GM18508 (cell line): ENCODE results near the gene PCMTD2.

Experiments used
- ATAC-seq: cut with Tn5 transposase; IDR thresholded peaks from one replicate; pipeline ENCODE4 v1.9.1; 2021; ENCODE audit warnings: moderate number of reproducible peaks; ENCODE audit not compliant: insufficient read depth, unreplicated experiment

PCMTD2 gene

GRCh38 chr20:64238115-64238825, 17.3 kb upstream of the PCMTD2 start:
- ATAC-seq = no peak

GRCh38 chr20:64238851-64239387, 16.6 kb upstream of the PCMTD2 start:
- no peak for ATAC-seq

- ATAC-seq = no peak
Observed at GRCh38 chr20:64239449-64240242, 15.9 kb upstream of the PCMTD2 start.

- no peak for ATAC-seq
Observed at GRCh38 chr20:64240243-64241015, 15.1 kb upstream of the PCMTD2 start.

GRCh38 chr20:64241061-64241460, 14.5 kb upstream of the PCMTD2 start:
- ATAC-seq = no peak

- no peak for ATAC-seq
Observed at GRCh38 chr20:64242003-64242796, 13.3 kb upstream of the PCMTD2 start.

GRCh38 chr20:64242797-64243475, 12.6 kb upstream of the PCMTD2 start:
- no peak for ATAC-seq

- no peak for ATAC-seq
Observed at GRCh38 chr20:64244281-64244805, 11.2 kb upstream of the PCMTD2 start.

GRCh38 chr20:64244870-64245603, 10.5 kb upstream of the PCMTD2 start:
- ATAC-seq = no peak

- no peak for ATAC-seq
Observed at GRCh38 chr20:64245746-64246595, 9.6 kb upstream of the PCMTD2 start.

GRCh38 chr20:64246616-64247306, 8.8 kb upstream of the PCMTD2 start:
- ATAC-seq = no peak

- ATAC-seq = no peak
Observed at GRCh38 chr20:64247307-64247618, 8.3 kb upstream of the PCMTD2 start.

GRCh38 chr20:64247970-64248841, 7.3 kb upstream of the PCMTD2 start:
- no peak for ATAC-seq

GRCh38 chr20:64250027-64250426, 5.5 kb upstream of the PCMTD2 start:
- ATAC-seq = no peak

GRCh38 chr20:64253000-64253383, 2.6 kb upstream of the PCMTD2 start:
- no peak for ATAC-seq

- no peak for ATAC-seq
Observed at GRCh38 chr20:64253443-64253842, 2.1 kb upstream of the PCMTD2 start.
